HG03565 (cell line): Measurements from ENCODE around the gene FBXW12.

Experiments used
- ATAC-seq: cut with Tn5 transposase; IDR thresholded peaks from one replicate; pipeline ENCODE4 v1.9.1; 2021; ENCODE audit warnings: mild to moderate bottlenecking, moderate library complexity; ENCODE audit not compliant: unreplicated experiment

FBXW12 gene

DNA sequence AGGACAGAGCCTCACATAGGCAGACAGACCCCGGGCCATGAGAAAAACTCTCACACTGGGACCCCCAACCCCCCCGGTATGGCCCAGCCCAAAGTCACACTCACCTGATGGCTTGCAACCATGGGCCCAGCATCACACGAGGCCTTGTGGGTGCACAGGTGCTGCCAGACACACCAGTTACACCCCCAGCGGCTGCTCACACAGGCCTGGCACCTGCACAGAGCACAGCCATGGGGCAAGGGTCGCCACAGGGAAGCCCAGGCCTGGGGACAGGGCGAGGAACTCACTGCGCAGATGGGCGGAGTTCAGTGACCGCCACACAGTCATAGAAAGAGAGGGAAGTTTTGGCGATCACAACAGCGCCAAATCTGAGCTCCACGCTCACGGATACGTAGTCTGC, 48.5 kb downstream of the FBXW12 start:
- no peak for ATAC-seq

DNA sequence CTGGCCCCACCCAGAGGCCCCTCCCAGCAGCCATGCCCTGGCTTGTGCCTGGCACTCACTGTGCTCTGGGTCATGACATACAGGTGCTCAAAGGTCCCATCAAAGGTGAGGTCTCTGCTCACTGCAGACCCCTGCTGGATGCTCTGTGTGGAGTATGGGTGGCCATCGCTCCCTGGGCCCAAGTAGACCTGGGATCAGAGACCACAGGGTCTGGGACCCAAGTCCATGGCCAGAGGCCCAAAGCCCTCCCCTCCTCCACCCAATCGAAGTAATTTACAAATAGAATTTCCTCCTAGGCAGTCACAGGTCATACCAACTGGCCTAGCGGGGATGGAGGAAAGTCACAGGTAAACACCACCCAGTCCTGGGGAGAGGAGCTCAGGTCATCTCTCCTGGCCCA, 50.3 kb downstream of the FBXW12 start:
- no peak for ATAC-seq

DNA sequence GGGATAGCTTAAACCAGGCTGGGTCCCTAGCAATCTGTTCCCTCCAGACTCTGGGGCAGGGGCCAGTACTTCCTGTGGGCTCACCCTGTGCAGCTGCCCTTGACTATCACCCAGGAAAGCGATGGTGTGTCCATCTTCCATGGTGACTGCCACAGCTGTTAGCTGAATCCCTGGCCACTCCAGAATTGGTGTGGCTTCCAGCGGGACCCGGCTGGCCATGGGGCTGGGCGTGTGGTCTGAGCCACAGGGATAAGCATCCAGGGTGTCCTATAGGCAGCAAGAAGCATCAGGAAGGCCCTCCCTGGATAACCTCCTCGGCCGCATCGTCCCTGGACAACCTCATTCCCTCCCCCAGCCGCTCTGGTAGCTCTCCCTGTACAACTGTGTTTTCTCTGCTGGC, 50.7 kb downstream of the FBXW12 start:
- ATAC-seq = no peak

DNA sequence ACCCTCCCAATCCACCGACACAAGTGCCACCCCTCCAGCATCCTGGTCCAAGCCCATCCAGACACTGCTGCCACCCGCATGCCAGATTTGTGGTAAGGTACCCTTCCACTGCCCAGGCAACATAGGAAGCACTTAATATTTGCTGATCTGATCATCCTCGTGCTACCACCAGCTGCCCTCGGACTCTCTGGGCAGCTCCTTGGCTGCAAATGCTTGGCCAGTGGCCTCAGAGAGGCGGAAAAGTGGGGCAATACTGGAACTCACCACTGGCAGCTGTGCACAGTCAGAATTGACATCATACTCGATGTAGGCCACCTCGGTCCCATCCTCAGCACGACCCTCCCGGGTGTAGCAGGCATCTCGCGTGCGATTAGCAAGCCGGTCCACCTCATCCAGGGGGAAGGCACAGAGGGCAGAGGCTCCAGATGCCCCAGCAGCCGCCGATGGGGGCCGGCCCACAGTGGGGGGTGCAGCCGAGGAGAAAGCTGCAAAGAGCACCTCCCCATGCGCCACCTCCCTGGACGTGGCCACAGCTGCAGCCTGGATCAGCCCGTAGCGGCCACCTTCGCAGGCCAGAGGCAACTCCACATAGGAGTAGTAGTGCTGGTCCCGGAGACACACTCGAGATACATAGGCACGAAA, 51.3 kb downstream of the FBXW12 start:
- ATAC-seq = no peak

DNA sequence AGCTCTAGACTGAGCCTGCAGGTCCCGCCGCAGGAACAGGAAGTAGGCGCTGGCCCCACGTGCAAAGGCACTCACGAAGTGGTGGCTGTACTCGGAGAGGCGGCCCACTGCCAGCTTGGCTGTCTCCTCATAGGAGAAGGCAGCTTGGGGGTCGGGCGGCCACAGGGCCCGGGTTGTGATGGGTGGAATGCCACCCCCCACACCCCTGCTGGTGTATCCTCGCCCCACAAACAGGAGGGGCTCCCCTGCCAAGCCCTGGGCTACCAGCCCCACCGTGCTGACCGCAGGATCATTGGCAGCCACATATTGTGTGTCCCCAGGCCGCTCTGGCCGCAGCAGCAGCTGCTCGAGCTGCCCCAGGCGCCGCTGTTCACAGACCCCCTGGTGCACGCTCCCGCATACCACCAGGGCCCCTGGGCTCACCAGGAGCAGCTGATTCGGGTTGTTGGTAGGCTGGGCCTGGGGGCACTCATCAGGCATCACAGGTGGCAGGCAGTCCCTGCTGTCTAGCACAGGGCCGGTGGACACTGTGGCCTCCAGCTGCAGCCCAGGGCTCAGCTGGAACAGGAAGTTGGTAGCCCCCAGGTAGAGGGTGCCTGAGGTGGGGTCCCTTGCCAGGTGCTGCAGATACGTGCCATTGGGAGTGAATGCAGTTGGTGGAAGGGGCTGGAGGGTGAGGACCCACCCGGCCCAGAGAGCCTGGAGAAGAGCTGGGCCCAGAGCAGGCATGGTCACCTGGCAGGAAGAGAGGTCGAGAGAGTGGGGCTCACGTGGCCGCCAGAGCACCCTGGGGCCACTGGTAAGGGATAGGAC, 52.1 kb downstream of the FBXW12 start:
- no peak for ATAC-seq

DNA sequence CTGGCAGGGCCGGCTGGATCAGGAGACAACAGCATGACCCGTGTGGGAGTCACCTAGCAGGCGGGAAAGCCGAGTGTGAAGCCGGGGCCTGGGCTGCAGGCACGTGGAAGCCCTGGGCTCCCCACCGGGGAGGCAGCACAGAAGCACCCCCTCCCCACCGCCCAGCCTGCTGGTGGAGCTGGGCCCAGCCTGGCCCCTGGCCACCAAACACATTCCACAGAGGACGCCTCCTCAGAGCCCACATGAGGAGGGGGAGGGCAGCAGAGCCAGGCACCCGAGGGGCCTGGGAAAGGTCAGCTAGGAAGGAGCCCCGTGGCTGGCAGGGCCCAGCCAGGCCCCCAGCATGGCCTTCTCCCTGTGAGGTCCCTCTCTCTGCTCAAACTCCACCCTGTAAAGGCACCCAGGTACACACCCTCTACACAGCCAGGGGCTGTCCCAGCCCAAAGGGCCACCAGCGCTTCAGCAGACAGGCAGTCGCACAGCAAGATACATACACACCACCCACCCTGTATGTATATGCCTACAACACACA, 53.3 kb downstream of the FBXW12 start:
- no peak for ATAC-seq

DNA sequence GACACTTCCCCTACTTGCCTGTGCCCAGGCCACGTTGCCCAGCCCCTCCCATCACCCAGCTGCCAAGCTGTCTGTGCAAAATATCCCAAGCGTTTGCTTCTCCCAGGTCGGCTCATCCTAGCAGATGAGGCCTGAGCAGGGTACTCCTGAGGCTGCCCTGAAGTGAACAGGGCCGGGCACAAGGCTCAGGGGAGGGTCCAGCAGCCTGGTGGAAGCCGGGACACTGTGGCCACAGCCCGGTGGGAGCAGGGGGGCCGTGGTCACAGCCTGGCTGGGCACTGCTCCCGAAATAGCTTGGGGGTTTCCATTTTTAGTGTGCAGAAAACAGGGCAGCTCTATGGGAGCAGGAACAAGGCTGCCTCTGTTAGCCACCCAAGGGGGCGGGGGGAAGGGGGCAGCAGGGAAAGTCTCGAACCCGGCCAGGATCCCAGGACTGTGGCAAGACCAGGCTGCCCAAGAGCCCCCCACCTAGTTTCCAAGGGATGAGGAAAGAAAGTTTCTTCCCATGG, 54.4 kb downstream of the FBXW12 start:
- no peak for ATAC-seq

DNA sequence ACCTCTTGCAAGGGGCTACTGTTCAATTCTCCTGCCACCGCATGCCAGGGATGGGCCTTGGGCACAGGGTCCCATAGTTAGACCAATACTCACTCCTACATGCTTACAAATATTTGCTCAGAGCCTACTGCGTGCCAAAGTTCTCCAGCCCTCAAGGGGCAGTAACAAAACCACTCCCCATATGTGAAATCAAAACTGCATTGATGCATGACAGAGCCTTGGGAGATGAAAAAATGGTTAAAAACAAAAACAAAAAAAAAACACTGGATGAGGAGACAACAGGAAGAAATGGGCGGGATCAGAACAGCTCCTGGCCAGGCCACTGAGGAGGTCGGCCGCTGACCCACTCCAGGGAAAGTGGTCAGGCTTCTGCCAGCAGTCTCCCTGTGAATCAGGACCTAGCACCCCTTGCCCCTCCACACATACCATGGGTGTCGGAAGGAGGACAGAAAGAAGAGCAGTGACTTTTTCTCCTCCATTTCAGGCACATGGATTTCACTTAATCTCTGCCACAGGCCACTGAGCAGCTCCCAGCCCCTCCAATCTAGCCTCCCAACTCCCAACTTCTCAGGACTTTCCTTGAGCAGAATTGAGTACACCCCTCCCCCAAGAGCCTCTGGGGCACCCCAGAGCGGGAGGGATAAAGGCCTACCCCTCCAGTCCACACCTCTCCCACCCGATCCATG, 55.1 kb downstream of the FBXW12 start:
- no peak for ATAC-seq

DNA sequence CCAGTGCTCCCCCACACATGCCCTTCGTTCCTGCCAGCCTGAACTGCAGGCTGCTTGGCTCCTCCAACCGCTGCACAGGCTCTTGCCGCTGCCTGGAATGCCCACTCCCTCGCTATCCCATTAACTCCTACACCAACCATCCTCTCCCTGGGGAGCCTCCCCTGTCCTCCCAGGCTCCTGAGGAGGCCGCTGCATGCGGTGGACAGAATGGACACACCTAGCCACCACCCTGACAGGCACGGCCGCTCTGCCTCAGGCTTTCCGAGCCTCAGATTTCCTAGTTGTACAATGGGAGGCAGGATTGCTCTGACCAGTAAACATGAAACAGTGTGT, 55.6 kb downstream of the FBXW12 start:
- ATAC-seq = no peak

DNA sequence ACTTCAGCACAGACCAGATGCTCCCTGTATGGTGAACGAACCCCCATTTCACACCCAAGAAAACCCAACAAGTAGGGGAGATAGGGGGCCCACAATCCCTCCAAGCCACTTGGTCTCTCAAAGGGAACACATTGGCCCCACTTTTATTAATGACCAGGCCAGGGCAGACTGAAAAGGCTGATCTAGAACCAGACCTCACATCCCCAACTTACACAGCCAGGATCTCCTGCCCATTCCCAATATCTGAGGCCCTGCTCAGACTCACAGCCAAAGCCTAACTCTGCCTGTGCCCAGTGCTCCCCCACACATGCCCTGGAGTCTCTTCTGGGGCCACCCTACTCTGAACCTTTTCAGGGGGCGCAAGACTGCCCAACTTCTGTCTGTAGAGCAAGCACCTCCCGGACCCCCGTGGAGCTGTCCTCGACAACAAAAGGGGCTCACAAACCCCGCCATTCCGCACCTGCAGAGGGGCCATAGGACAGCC, 56.1 kb downstream of the FBXW12 start:
- ATAC-seq = no peak

DNA sequence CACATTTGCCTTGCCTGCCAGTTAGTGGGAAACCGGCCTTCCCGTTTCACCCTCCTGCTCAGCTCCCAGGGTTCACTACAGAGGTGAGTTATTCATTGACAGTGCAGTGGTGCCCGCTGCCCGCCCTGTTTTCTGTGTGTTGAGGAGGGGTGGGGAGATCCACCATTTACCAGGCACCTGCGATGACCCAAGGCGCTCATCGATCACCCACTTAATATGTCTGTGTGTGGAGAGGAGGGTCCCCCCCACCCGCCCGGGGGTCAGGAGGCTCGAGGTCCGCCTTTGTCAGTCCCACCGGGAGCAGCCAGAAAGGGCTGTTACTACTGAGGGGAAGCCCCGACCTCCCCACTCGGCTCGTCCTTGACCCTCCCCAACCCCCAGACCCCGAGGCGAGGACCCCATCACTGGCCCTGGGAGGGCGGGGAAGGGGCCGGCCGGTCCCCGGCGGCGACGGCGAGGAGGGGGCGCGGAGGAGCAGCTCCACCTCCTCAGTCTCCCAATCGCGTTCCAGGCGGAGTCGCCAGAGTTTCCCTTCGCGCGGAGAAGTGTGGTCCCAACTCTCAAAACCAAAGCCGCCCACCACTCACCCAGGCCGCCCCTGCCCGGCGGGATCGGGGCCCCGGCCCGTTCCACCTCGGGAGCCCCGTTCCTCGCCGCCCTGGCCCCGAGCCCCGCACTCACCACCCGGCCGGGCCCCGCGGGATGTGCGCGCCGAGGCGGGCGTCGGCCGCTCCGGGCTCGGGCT, 56.7 kb downstream of the FBXW12 start:
- no peak for ATAC-seq

DNA sequence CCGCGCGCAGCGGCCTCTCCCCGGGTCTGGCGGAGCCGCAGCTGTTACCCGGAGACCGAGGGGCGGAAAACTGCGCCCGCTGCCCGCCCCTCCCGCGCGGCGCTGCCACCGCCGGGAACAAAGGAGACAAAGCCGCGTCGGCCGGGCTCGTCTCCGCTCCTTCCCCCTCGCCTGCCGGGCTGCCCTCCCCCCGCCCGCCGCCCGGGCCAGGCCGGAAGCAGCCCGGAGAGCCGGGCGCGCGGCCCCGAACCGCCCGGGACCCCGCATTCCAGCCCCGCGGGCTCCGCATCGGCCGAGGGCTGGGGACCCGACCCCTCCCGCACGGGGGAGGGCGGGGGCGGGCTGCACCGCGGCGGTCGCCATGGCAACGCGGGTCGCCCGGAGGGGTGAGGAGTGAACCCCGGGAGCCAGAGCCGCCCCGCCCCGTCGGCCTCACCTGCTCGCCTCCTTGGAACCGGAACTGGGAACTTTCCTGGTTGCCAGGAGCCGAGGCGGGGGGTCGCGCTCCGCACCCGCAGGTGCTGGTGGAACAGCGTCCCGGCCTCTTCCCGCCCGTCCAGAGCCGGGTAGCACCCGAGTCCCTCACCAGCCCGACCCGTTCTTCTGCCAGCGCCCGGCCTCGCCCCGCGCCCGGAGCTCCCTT, 57.4 kb downstream of the FBXW12 start:
- ATAC-seq = no peak

DNA sequence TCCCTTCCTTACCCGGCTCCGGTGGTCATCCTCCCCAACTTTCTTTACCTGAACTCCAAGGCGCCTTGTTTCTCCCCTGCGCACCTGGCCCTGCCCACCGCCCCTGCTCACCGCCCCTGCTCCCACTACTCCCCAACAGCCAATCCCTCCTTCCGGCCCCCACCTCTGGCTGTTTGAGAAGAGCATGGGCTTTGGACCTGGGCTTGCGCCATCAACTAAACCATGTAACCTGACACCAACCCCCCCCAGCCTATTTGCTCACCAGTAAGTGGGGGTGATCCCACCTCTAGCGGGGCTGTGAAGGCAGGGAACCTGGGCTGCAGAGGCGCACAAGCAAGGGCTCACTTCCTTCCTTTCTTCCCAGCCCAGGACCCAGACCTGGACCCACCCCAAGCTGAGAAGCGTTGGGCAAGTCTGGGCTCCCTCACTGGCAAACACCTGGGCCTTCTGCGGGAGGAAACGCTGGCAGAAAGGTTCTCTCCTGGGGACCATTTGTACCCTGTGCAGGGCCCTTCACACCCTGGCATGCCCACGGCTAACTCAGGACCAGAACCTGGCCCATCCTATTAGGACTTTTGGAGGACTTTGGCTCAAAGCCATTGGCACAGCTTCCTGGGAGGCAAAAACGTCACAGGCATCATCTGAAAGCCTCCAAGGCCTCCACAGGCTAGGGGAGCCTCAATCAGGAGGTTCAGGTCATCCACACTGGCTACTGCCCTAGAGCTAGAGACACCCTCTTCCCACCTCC, 58.1 kb downstream of the FBXW12 start, which contains the start of gene PLXNB1:
TSS of gene PLXNB1 (minus strand) at position 127 of the 748 bp plus-strand sequence. CDS start 5,475 bp downstream, outside the sequence.
- ATAC-seq = no peak

DNA sequence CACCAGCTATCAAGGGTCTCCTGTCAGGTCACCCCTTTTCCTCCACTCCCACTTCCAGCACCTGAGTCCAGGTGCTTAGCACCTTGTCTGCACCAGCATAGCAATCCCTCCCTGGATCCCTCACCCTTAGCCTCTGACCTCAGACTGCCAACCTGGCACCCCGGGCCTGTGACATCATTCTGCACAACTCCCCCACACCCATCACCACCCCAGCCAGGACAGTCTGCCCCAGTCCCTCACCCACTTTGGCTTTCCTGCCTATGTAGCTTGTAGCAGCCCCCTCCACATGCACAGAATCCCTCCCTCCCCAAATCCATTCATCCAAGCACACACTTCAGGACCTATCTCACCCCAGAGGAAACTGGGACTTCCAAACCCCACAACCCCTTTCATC, 58.7 kb downstream of the FBXW12 start:
- ATAC-seq = no peak

DNA sequence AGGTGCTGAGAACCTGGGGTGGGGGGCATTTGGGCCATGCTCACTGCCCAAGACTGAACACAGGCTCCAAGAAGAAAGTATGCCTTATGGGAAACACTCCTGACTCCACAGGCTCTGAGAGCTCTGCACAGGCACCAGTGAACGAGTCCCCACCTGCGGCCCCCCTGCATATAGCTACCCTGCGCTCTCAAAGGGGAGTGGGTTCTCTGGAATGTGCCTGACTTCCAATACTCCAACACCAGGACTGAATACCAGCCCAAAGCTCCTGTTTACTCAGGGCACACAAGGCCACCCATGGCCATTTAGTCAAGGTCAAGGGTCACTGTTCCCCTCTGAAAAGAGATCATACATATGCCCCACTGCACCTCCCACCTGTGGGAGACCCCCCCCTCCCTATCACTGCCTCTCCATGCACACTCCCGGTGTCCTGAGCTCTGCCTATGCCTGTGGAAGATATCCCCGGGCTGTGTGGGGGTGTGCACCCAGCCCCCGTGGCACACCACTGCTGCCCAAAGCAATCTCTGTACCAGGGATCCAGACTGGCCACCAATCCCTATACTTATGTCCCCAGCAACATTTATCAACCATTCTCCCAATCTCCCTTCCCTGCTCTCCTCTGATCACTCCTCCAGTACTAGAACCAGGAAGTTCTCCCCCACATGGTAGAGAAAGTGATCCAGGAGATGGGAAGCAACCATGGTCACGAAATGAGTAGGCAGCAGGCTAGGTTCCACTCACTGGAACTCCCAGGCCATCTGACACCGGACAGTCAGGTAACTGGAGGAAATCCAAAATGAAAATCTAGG, 59.4 kb downstream of the FBXW12 start:
- no peak for ATAC-seq

DNA sequence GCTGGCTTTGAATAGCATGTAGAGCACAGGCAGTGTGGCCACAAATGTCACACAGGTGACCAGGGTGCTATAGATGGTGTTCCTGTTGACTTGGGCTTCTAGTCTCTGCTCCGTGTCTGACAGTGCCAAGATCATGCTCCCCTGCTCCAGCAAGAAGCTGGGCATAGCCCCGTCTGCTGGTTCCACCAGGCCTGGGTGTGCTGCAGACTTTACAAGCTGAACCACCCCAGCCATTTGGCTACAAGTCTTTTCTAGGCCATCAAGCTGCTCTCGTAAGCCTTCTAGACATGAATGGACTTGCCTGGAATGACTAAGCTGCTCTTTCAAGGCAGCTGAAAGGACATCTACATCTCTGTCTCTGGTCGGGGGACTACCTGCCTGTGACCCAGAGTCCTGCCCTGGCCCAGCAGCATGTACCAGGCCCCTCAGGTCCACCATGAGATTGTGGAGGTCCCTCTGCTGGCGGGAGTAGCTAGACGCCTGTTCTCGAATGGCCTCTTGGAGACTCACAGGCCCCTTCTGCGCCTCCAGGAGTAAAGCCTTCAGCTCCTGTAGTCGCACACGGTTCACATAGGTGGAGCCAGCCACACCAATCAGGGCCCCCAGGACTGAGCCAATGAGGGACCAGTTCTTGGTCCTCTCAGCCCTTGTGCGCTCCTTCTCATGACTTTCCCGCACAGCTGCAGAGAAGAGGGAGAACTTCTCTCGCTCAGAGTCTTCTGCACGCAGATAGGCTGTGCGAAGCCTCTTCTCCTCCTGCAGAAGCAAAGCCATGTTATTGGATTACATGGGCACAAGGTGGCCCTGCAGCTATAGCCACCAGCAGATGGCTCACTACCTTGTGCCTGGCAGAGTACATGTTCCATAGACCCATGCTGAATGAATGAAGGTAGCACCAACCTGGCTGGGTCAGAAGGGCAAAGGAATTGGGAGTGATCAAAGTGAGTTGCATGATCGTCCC, 60.7 kb downstream of the FBXW12 start:
- ATAC-seq = no peak

DNA sequence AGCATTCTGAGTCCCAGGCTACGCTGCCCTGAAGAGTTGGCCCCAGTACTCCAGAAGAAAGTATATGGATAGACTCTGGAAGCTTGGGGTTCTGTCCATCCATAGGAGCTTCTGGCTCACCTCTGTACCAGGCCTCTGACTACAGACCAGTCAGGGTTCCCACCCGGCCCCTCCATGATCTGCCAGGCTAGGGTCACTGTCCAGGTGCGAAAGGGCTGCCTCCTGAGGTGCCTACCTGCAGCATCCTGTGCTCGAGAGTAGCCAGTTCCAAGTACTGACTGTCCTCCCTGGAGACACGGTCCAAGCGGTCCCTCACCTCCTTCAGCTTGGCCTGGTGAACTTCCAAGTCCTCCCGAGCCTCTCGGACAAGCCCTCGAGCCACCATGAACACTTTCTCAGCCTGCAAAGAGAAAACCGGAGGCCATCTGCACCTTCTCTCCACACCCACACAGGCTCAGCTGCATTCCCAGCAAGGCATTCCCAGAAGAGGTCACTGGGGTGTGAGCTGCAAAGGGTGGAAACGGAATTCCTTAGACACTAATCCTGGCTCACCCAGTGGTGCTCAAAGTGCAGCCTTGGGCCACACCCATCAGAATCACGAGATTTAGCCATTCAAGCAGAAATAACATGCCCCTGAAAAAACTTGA, 61.6 kb downstream of the FBXW12 start:
- ATAC-seq = no peak
